PFSK-1 (cell line): ENCODE data around the gene EMILIN1.

Experiments
- FOXP2 ChIP-seq: optimal IDR thresholded peaks from 2 replicates; pipeline ENCODE3; 2011; ENCODE audit warnings: borderline replicate concordance, control low read depth, inconsistent platforms; ENCODE audit not compliant: insufficient read depth; ENCODE audit errors: extremely low read length, extremely low read depth
- POLR2AphosphoS5 ChIP-seq: IDR thresholded peaks from 2 replicates; pipeline ENCODE4 v1.6.1; 2012; ENCODE audit warnings: low read depth, mild to moderate bottlenecking, control low read depth, low read length, moderate library complexity
- REST ChIP-seq, 2 experiments: IDR thresholded peaks; 2 replicates each; pipeline versions ENCODE4 v1.6.1 to v1.8.0; 2011 to 2012; ENCODE audit warnings: low read depth in 2 of 2, low read length in 2 of 2, control low read depth in 1 of 2, inconsistent platforms in 1 of 2, mild to moderate bottlenecking in 1 of 2, moderate library complexity in 1 of 2; ENCODE audit not compliant: insufficient read depth in 1 of 2
- SIN3A ChIP-seq: IDR thresholded peaks from 2 replicates; pipeline ENCODE4 v1.6.1; 2012; ENCODE audit warnings: mild to moderate bottlenecking, low read length, moderate library complexity, borderline replicate concordance; ENCODE audit not compliant: insufficient read depth
- TAF1 ChIP-seq: IDR thresholded peaks from 2 replicates; pipeline ENCODE4 v1.6.1; 2012; ENCODE audit warnings: low read length, control low read depth, borderline replicate concordance; ENCODE audit not compliant: insufficient read depth

EMILIN1 gene

GRCh38 chr2:27085673-27086089 lies 7.3 kb downstream of the EMILIN1 start:
- TF ChIP-seq REST (IDR thresholded peaks at IDR 0.05; ENCODE audit: insufficient read depth in 1 of 2, low read depth in 2 of 2, low read length in 2 of 2) (no peak), POLR2AphosphoS5 (no peak), FOXP2 (no peak), SIN3A (no peak), TAF1 (no peak)

DNA sequence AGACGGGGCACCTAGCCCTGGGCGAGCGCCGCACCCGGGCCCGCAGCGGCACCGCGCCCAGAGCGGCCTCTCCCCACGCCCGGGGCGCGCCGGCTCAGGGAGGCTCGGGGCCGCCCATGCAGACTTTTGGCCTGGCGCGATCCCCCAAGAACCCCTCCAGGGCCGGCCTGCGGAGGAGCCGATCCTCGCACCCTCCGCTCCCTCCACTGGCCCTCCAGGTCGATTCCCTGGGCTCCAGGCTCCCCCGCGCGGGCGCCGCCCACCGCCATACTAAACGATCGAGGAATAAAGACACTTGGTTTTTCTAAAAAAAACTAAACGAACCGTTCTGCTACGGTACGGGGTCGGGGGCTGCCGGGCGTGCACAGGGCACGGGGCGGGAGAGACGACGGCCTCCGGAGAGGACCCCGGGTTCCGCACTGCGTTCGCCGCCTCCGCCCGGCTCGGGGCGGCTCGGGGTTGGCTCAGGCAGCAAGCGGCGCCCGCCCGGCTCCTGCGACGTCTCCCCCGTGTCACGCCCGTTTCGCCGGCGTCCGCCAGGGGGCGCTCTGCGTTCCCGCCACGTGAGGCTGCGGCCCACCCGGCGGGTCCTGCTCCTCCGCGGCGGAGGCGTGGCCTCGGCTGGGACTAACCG lies 7.8 kb downstream of the EMILIN1 start:
- TF ChIP-seq TAF1: 0 out of 2 replicates have a peak, but pooled peaks have one; percentile 34
- no peak for TF ChIP-seq FOXP2
- TF ChIP-seq POLR2AphosphoS5: peak; percentile 57; the same call in 1 of the 2 replicates
- no peak for TF ChIP-seq SIN3A
- no peak for TF ChIP-seq REST (IDR thresholded peaks at IDR 0.05; ENCODE audit: insufficient read depth in 1 of 2, low read depth in 2 of 2, low read length in 2 of 2)

DNA sequence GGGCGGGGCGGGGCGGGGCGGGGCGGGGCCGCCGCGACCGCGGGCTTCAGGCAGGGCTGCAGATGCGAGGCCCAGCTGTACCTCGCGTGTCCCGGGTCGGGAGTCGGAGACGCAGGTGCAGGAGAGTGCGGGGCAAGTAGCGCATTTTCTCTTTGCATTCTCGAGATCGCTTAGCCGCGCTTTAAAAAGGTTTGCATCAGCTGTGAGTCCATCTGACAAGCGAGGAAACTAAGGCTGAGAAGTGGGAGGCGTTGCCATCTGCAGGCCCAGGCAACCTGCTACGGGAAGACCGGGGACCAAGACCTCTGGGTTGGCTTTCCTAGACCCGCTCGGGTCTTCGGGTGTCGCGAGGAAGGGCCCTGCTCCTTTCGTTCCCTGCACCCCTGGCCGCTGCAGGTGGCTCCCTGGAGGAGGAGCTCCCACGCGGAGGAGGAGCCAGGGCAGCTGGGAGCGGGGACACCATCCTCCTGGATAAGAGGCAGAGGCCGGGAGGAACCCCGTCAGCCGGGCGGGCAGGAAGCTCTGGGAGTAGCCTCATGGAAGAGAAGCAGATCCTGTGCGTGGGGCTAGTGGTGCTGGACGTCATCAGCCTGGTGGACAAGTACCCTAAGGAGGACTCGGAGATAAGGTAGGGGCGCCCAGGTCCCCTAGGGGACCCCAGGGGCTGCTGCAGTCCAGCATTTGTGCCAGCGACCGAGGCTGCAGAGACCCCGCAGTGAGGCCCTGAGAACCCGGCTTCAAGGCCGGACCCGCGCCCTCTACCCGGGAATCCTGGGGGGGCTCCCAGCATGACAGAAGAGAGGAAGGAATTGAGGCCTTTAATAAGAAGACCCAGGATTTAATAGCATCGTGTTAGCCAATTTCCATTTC lies 8.5 kb downstream of the EMILIN1 start, which contains the start of gene KHK:
Gene KHK (plus strand): TSS at position 49 of the 870 bp plus-strand sequence. CDS start 488 bp downstream, at position 537.
- peak; percentile 4; the same call in 1 of the 2 replicates for TF ChIP-seq POLR2AphosphoS5
- no peak for TF ChIP-seq FOXP2

DNA sequence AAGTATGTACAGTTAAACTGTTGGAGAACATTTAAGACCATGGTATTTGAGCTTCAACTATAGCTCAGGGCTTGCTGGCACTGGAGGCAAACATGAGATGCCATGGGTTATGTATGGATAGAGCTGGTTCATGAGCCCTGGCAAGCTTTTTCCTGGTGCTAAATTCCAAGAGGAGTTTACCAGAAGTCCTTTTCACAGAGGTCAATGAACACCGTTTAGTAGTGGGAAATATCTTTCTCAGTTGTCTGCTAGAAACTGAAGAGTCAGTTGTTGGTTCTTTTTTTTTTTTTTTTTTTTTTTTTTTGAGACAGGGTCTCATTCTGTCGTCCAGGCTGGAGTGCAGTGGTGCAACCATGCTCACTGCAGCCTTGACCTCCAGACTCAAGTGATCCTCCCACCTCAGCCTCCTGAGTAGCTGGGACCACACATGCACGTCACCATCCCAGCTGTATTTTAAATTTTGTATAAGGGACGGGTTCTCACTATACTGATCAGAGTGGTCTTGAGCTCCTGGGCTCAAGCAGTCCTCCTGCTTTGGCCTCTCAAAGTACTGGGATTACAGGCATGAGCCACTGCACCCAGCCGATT lies 9.5 kb downstream of the EMILIN1 start:
- TF ChIP-seq REST (IDR thresholded peaks at IDR 0.05; ENCODE audit: insufficient read depth in 1 of 2, low read depth in 2 of 2, low read length in 2 of 2) (no peak), FOXP2 (no peak), SIN3A (no peak), POLR2AphosphoS5 (no peak), TAF1 (no peak)

GRCh38 chr2:27088634-27089033 lies 10.2 kb downstream of the EMILIN1 start:
- TF ChIP-seq TAF1 (no peak), FOXP2 (no peak), POLR2AphosphoS5 (no peak), REST (IDR thresholded peaks at IDR 0.05; ENCODE audit: insufficient read depth in 1 of 2, low read depth in 2 of 2, low read length in 2 of 2) (no peak), SIN3A (no peak)
